ENCODE measurements around the gene RNF213. TPM values are rescaled to one million over a fixed set of nuclear protein-coding genes. Genes with fewer than 3 reads are reported as not detected.
"Not testable (repeated sequence)": the region's sequence is repeated elsewhere in the genome, so short reads cannot be mapped to it uniquely, and the experiment has no call there.

Gene RNF213
- total RNA-seq, 1 donor from 2014 or later = 59.0 TPM

DNA sequence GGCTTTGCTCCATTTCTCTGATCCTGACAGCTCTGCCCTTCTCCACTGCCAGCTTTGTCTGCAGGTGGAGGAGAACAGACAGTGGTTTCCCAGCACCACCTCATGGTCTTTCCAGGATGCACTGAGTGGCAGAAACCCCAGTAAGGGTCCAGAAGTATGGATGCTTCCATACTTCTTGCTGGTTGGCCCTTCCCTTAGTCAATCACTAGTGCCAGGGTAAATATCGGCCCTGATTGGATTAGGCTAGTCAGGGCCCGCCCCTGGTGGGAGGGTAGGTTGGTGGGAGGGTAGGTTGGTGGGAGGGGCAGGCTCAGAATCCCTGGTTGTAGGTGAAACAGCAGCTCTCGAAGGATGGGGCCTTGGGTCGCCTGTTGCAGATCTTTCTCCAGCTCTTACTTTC, 10.2 kb downstream of the RNF213 start:
- no peak for DNase-seq

DNA sequence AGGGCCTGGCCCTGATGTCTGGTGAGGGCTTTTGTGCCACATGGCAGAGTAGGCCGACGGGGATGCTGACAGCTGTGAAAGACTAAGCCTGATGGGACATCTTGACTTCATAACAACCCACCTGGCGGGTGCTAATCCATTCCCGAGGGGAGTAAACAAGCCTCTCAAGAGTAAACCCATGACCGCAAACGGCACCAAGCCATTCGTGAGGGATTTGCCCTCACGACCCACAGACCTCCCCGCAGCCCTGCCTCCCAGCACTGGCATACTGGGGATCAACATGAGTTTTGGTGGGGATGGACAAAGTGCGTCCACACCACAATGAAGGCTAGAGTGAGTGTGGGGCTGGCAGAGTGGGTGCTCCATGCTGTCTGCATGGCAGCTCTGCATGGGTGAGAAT, 11.7 kb downstream of the RNF213 start:
- no peak for DNase-seq

DNA sequence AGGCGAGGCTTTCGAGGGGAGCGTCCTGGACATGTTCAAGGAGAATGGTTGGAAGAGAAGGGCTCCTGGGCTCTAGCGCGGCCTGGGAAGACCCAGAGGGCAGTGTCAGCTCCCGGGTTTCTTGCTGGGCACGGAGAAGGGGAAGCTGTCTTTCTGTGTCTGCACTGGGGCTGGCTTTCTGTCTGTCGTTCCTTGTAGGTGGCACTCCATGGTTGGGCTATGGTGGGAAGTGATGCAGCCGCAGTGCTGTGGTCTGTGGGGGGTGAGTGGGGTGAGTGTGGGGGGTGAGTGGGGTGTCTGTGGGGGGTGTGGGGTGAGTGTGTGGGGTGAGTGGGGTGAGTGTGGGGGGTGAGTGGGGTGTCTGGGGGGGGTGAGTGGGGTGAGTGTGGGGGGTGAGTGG, 13.7 kb downstream of the RNF213 start:
- no peak for DNase-seq

- no peak for DNase-seq
Observed at GRCh38 chr17:80274871-80275449, 14.3 kb downstream of the RNF213 start.

DNA sequence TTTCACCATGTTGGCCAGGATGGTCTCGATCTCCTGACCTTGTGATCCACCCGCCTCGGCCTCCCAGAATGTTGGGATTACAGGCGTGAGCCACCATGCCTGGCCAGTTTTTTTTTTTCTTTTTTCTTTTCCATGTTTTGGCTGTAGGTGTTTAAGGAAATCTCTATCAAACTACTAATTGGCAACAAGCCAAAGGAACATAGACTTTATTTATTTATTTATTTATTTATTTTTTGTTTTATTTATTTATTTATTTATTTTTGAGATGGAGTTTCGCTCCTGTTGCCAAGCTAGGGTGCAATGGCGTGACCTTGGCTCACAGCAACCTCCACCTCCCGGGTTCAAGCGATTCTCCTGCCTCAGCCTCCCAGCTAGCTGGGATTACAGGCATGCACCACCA, 15.2 kb downstream of the RNF213 start:
- not testable (repeated sequence) for DNase-seq

DNA sequence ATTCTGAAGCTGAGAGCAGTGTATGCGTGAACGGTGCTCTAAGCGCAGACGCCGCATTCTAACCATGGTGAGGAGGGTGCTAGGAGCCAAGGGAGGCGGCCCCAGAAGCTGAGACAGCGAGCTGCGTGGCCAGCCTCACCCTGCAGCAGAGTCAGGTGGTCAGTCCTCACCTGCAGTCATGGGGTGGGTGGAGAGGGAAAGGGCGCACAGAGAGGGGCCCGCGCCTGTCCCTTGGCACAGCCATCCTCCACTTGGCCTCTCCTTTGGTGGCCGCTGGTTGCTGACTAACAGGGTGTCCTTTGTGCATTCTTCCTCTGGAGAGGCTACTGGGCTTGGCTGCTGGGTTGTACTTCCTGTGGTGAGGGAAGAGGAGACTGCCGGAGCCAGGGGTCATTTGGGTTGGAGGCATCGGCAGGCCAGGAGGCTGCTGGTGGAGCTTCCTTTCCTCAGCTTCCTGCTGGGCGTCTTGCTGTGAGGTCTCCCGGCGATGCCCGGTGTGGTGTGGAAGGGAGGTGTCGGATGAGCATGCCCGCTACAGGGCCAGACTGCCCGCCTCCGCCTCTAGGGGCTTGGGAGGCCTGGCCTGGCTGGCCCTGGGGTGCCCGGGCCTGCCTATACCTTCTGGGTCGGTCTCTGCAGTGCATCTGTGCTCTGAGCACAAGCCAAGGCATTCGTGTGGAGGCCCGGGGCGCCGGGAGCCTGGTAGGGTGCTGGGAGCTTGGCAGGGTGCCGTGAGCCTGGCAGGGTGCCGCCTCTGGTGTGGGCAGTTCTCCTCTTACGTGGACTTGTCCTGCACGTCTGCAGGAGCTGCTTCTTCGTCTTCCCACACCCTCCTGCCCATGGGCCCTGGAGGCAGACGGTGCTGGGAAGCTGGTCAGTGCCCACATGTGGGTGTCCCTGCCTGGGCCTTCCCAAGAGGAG, 17.4 kb downstream of the RNF213 start:
- DNase-seq = no peak

GRCh38 chr17:80279895-80280294, 19.2 kb downstream of the RNF213 start:
- no peak for DNase-seq

GRCh38 chr17:80281516-80281915, 20.9 kb downstream of the RNF213 start:
- DNase-seq = no peak

DNA sequence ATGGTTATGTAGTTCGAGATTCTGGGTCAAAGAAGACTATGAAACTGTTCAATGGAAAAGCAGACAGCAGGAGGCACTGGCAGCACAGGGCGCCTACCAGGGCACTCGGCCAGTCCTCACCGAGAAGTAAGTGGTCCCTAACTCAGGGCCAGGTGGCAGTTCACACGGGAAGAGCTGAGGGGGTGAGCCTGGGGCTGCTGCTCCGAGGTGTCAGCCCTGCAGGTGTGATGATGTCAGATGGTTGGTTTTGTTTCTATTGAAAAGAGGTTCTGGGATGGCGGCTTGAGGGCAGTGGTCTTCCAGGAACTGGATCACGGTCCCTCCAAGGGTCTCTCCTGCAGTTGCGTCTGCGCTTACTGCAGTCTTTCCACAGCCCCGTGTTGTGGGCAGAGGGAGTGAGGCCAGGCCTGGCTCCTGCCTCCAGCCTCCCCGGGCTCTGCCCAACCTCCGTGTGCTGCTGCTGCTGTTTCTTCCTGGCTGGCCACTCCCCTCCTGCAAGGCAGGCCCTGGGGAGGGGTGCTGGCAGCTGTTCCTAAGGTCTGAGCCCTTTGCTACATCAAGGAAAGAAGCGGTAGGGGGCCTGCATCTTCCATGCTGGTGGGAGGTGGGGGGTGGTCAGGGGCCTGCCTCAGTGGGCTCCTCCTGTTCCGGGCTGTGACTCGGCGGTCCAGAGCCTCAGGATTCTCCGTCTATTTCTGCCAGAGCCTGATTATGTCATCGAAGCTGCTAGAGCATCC, 22.6 kb downstream of the RNF213 start:
- DNase-seq = no peak

DNA sequence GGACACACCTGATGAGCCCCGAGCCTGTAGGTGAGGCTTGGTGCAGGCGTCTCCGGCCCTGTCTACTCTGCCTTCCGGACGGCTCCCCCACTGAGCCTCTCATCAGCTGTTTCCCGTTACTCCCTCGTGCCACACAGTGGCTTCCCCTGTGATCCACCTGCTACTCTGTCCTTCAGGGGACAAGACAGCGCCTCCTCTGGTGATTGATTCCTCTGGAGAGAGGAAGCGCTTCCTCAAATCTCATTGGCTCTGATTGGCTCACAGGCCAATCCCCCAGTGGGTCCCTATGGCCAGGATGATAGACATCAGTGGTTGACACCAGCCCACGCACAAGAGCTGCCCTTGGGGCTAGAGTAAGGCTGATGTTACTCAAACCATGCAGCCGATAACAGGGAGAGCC, 24.0 kb downstream of the RNF213 start:
- no peak for DNase-seq

DNA sequence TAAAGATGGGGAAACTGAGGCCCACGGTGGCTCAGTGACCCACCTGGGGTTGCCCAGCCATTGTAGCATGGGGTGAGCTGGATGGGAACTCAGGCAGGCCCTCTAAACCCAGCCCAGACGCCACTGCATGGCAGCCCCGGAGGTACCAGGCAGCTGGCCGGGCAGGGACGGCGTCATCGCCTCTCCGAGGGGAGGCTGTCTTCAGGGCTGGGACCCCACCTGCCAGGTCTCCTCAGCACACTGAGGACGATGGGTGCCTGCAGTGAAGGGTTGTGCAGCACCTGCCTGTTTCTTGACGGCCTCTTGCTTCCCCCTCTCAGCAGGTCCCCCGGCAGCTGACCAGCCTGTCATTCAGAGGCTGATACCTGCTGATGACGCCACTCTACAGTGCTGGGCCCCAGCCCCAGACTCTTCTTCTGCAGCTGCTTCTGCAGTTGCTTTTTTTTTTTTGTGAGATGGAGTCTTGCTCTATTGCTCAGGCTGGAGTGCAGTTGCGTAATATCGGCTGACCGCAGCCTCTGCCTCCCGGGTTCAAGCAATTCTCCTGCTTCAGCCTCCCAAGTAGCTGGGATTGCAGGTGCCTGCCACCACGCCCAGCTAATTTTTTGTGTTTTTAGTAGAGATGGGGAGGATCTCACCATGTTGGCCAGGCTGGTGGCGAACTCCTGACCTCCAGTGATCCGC, 24.7 kb downstream of the RNF213 start:
- no peak for DNase-seq

- no peak for DNase-seq
Observed at GRCh38 chr17:80286638-80286960, 25.9 kb downstream of the RNF213 start.

DNA sequence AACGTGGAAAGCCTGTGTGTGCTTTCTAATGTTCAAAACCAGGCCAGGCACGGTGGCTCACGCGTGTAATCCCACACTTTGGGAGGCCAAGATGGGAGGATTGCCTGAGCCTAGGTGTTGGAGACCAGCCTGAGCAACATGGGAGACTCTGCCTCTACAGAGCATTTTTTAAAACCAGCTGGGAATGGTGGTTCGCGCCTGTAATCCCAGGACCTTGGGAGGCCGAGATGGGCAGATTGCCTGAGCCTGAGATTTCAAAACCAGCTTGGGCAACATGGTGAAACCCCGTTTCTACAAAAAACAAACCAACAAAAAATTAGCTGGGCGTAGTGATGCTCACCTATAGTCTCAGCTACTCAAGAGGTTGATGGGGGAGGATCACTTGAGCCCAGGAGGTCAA, 26.4 kb downstream of the RNF213 start:
- DNase-seq = no peak

GRCh38 chr17:80287806-80288567, 27.3 kb downstream of the RNF213 start:
- no peak for DNase-seq

GRCh38 chr17:80289616-80290015, 29.0 kb downstream of the RNF213 start:
- no peak for DNase-seq

- DNase-seq = no peak
Observed at GRCh38 chr17:80290156-80290555, 29.5 kb downstream of the RNF213 start.

DNA sequence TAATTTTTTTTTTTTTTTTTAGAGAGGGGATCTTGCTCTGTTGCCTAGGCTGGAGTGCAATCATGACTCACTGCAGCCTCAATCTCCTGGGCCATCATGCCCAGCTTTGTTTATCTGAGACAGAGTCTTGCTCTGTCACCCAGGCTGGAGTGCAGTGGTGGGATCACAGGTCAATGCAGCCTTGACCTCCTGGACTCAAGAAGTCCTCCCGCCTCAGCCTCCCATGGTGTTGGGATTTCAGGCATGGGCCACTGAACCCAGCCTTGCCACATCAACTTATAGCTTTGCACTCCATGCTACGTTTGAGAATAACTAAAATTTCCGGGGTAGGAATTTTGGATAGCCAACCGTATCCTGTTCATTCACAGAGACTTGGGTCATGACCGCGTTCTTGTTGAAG, 30.6 kb downstream of the RNF213 start:
- DNase-seq = no peak

DNA sequence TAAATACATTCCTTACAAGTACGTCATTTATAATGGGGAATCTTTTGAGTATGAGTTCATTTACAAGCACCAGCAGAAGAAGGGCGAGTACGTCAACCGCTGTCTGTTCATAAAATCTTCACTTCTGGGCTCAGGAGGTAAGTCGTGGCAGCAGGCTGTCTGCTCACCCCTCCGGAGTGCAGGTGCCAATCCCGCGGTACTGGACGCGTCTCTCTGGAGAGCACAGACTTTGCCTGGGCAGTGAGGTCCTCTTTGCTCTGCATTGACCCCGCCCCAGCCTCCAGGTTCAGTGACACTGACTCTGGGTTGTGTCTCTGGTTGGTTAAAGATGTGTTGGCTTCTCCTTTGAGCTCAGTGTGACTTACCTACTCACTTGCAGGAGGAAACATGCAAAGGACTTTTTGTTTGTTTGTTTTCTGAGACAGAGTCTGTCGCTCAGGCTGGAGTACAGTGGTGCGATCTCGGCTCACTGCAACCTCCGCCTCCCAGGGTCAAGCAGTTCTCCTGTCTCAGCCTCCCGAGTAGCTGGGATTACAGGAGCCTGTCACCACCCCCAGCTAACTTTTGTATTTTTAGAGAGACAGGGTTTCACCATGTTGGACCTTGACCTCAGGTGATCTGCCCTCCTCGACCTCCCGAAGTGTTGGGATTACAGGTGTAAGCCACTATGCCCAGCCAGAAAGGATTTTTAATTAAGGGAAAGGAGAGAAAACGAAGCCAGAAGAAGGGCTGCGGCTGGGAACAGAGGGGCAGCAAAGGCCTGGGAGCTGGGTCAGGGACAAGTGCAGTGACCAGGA, 31.2 kb downstream of the RNF213 start:
- DNase-seq = no peak

DNA sequence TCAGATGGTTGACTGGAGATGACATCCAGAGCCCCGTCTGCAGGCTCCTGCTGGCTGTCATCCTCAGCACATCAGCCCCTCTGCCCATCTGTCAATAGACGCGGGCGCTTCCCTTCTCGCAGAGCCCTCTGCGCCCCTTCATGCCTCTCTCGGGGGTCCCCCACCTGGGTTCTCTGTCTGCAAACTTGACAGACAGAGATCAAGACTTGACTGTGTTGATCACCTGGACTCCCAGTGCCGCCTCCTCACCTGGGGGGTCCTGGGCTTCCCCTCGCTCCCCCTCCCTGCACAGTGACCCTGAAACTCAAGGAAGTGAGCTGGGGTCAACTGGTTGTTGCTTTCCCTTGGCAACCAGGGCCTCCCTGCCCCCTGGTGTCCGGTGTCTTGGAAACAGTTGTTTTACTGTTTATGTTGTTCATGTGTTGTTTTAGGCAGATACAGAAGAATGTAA, 31.9 kb downstream of the RNF213 start:
- DNase-seq = no peak

DNA sequence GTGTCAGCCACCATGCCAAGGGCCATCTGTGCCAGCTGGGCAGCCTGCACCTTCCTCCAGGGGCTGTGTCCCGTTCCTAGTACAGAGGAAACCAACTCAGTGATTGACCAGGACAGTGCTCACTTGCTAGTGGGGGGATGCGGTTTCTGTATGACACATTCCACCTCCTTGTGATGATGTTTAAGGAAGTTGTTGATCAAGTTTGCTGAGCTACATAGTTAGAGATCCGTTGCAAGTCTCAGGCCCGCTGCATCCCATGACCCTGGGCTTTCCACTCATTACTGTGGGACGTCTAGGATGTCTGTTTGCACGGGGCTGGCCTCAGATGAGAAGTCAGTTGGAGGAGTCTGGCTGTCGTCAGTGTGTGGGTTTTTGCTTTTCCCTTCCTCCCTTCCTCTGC, 33.6 kb downstream of the RNF213 start:
- no peak for DNase-seq

DNA sequence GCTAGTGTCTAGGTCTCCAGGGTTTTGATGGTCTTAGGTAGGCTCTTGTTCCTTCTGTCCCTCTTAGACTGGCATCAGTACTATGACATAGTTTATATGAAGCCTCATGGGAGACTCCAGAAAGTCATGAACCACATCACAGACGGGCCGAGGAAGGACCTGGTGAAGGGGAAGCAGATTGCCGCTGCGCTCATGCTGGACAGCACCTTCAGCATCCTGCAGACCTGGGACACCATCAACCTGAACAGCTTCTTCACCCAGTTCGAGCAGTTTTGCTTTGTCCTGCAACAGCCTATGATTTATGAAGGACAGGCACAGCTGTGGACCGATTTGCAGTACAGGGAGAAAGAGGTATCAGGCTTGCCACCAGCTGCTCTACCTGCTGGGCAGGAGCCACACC, 34.0 kb downstream of the RNF213 start:
- no peak for DNase-seq
